ENCODE measurements around the gene TMBIM4.

The TMBIM4 gene

GRCh38 chr12:66085998-66086397 is 83.8 kb downstream of the TMBIM4 start:
- DNase-seq: no peak

Measured in activated CD4-positive, CD25-positive, alpha-beta regulatory T cell treated with anti-CD3 and anti-CD28 coated beads, Interleukin-2, amount 50 U/mL, for 72 hours (primary cell).